GM12878 (cell line): ENCODE measurements around the gene LARP4. TPM values are rescaled to one million over a fixed set of nuclear protein-coding genes. Genes with fewer than 3 reads are reported as not detected.

Experiments used
- ATAC-seq: fragments of 200-7000 bp; cut with Tn5 transposase; 3 replicates; pipeline ENCODE4 v1.9.1; 2020; ENCODE audit warnings: mild to moderate bottlenecking, moderate library complexity
- BruUV-seq: library from RNA; stranded (reverse); fragments of 400-500 nt; replicated peaks from 2 replicates; lab custom pipeline; 2021; lab: Mats Ljungman, UMichigan
- CTCF ChIA-PET: fragments of 300-600 bp; sonication (Branson Sonifier 250); formaldehyde crosslinking; extraction: SDS; loops from one replicate; lab custom pipeline; 2021; ENCODE audit warnings: inconsistent platforms; lab: Yijun Ruan, JAX
- POLR2A ChIA-PET: fragments of 350-600 bp; formaldehyde crosslinking; extraction: SDS; loops from one replicate; lab custom pipeline; 2021; ENCODE audit warnings: inconsistent platforms; lab: Charles Lee
- RAD21 ChIA-PET: fragments of 300-600 bp; sonication (Branson Sonifier 250); formaldehyde crosslinking; loops from one replicate; lab custom pipeline; 2023; ENCODE audit warnings: antibody characterized with exemption; ENCODE audit not compliant: unreplicated experiment; lab: Charles Lee
- SMC1A ChIA-PET: fragments of 300-600 bp; sonication (Branson Sonifier 250); formaldehyde crosslinking; loops from one replicate; lab custom pipeline; 2023; ENCODE audit not compliant: unreplicated experiment, uncharacterized antibody; lab: Charles Lee
- DNase-seq: peaks from one replicate; pipeline ENCODE4 v3.0.0-alpha.2; 2011; ENCODE audit warnings: low read depth, low spot score
- FAIRE-seq: peaks from 3 replicates; lab custom pipeline; 2011; peaks lifted over from hg19 to GRCh38; lab: Jason Lieb, UNC
- H2AFZ ChIP-seq: 2 replicates; pipeline ENCODE4 v1.6.0; 2011; ENCODE audit warnings: low read depth, low read length, control low read depth; ENCODE audit not compliant: control insufficient read depth
- H3K27ac ChIP-seq: 2 replicates; pipeline ENCODE4 v1.5.1; 2011; ENCODE audit warnings: control low read depth; ENCODE audit not compliant: control insufficient read depth, insufficient read depth
- H3K27me3 ChIP-seq, 2 experiments: replicated peaks in 1 of 2; 2 replicates each; pipeline versions ENCODE4 v1.6.0 to v1.6.1; 2011; ENCODE audit warnings: low read length in 1 of 2; ENCODE audit not compliant: control insufficient read depth in 2 of 2, insufficient read depth in 2 of 2
- H3K36me3 ChIP-seq, 2 experiments: 2 replicates each; pipeline ENCODE4 v1.5.1; 2011; ENCODE audit warnings: low read length in 1 of 2; ENCODE audit not compliant: control insufficient read depth in 2 of 2, insufficient read depth in 2 of 2
- H3K4me1 ChIP-seq: 2 replicates; pipeline ENCODE4 v1.6.1; 2011; ENCODE audit warnings: mild to moderate bottlenecking, low read length, moderate library complexity, mixed read lengths; ENCODE audit not compliant: control insufficient read depth, insufficient read depth
- H3K4me2 ChIP-seq: 2 replicates; pipeline ENCODE4 v1.6.0; 2011; ENCODE audit warnings: control low read depth; ENCODE audit not compliant: control insufficient read depth, insufficient read depth
- H3K4me3 ChIP-seq: fragments of 200-600 bp; sonication (generic); 2 replicates; pipeline ENCODE4 v1.5.1; 2016
- H3K79me2 ChIP-seq: 2 replicates; pipeline ENCODE4 v1.6.0; 2011; ENCODE audit warnings: low read length; ENCODE audit not compliant: control insufficient read depth, insufficient read depth
- H3K9ac ChIP-seq: 2 replicates; pipeline ENCODE4 v1.8.0; 2011; ENCODE audit warnings: low read length, control low read depth, mixed read lengths; ENCODE audit not compliant: control insufficient read depth, insufficient read depth
- H3K9me3 ChIP-seq: replicated peaks from 3 replicates; pipeline ENCODE4 v1.5.1; 2011; ENCODE audit warnings: mild to moderate bottlenecking, low read length; ENCODE audit not compliant: control insufficient read depth, insufficient read depth
- H4K20me1 ChIP-seq: 2 replicates; pipeline ENCODE4 v1.6.0; 2011; ENCODE audit not compliant: control insufficient read depth, insufficient read depth
- BACH1 ChIP-seq: fragments of 450-650 bp; IDR thresholded peaks from 2 replicates; pipeline ENCODE4 v1.6.1; 2017; ENCODE audit warnings: mild to moderate bottlenecking, borderline replicate concordance
- CREB1 ChIP-seq: IDR thresholded peaks from 2 replicates; pipeline ENCODE4 v1.6.1; 2012; ENCODE audit warnings: low read depth, mild to moderate bottlenecking, inconsistent platforms
- HDAC6 ChIP-seq: fragments of 200-600 bp; sonication (generic); IDR thresholded peaks from one replicate; pipeline ENCODE4 v1.8.0; 2017; ENCODE audit warnings: antibody characterized with exemption; ENCODE audit not compliant: unreplicated experiment
- MEF2B ChIP-seq: fragments of 450-650 bp; IDR thresholded peaks from 2 replicates; pipeline ENCODE4 v1.6.1; 2018; ENCODE audit warnings: mild to moderate bottlenecking, moderate library complexity; ENCODE audit not compliant: partially characterized antibody, poor library complexity, severe bottlenecking
- NFXL1 ChIP-seq: fragments of 450-650 bp; IDR thresholded peaks from 2 replicates; pipeline ENCODE4 v1.6.1; 2017; ENCODE audit warnings: antibody characterized with exemption, mild to moderate bottlenecking, borderline replicate concordance
- PML ChIP-seq: IDR thresholded peaks from 2 replicates; pipeline ENCODE4 v1.6.1; 2012; ENCODE audit warnings: low read length, inconsistent platforms
- POLR2AphosphoS2 ChIP-seq: IDR thresholded peaks from 2 replicates; pipeline ENCODE4 v1.6.1; 2011; ENCODE audit warnings: low read depth, mild to moderate bottlenecking, low read length, improper control_type of control experiment, moderate library complexity
- REST ChIP-seq: IDR thresholded peaks from 2 replicates; pipeline ENCODE4 v1.6.1; 2012; ENCODE audit warnings: mild to moderate bottlenecking, low read depth, low read length
- RUNX3 ChIP-seq: IDR thresholded peaks from 2 replicates; pipeline ENCODE4 v1.6.1; 2012; ENCODE audit warnings: low read length, inconsistent platforms
- YY1 ChIP-seq: IDR thresholded peaks from 2 replicates; pipeline ENCODE4 v1.6.1; 2011; ENCODE audit warnings: low read depth, mild to moderate bottlenecking, low read length
- ZNF274 ChIP-seq: IDR thresholded peaks from one replicate; pipeline ENCODE4 v1.8.0; 2011; ENCODE audit not compliant: insufficient read length, insufficient read depth
- ZNF384 ChIP-seq: IDR thresholded peaks from 2 replicates; pipeline ENCODE4 v1.6.1; 2012; ENCODE audit warnings: low read depth, mild to moderate bottlenecking, low read length, improper control_type of control experiment, borderline replicate concordance
- WGBS: methylation state at CpG from one replicate; pipeline ENCODE4 v1.1.6; 2016; ENCODE audit warnings: low lambda C conversion rate; ENCODE audit not compliant: insufficient replicate concordance, insufficient coverage; ENCODE audit errors: missing lambda C conversion rate; 5-methylcytosine and 5-hydroxymethylcytosine counted together
- in situ Hi-C: fragments of 300-500 bp; cut with MboI; formaldehyde crosslinking; loops from 9 replicates; pipeline ENCODE4 v1.14.3; 2018; ENCODE audit warnings: mixed read lengths
- intact Hi-C: fragments of 100-400 bp; cut with micrococcal nuclease; formaldehyde crosslinking; loops from one replicate; pipeline ENCODE4 v1.14.2; 2022; ENCODE audit not compliant: unreplicated experiment
- polyA plus RNA-seq, 11 experiments: library from polyadenylated mRNA; depleted of rRNA in 4 of 11; unstranded in 6 of 11; stranded (reverse) in 5 of 11; fragments of >200 nt; fragmentation: Nextera tagmentation in 4 of 11; fragmentation: Illumina TruSeq in 1 of 11; extraction: Ambion mirVana in 4 of 11; extraction: Trizol in 1 of 11; gene quantifications; 1 replicate in 1 of 11; 2 replicates in 10 of 11; pipeline versions ENCODE4 v1.2.1 to v1.2.3, GENCODE V29; 2011 to 2016; ENCODE audit warnings: inconsistent platforms in 2 of 11, missing spikeins in 2 of 11, low read depth in 1 of 11
- total RNA-seq, 4 experiments: library from RNA; depleted of rRNA in 3 of 4; stranded (reverse); fragments of >200 nt in 3 of 4; fragmentation: Illumina TruSeq in 1 of 4; extraction: Trizol in 1 of 4; gene quantifications; 2 replicates each; pipeline versions ENCODE4 v1.2.1 to v1.2.3, GENCODE V29; 2013 to 2021
- TF ChIP-seq, protein P1 (sequence below): IDR thresholded peaks from 2 replicates; pipeline ENCODE4 v1.6.1; 2011; ENCODE audit warnings: borderline replicate concordance, low read depth, mild to moderate bottlenecking, moderate library complexity, low read length; ENCODE audit not compliant: insufficient read depth, poor library complexity, severe bottlenecking

LARP4 gene
- total and polyA plus RNA-seq, 10 of the 15 experiments (the other 5 are each of a cell fraction or from before 2014, with no cell fraction given): 24.1 to 72.6 (median 35.6) TPM

GRCh38 chr12:50397117-50397650 lies 3.5 kb upstream of the LARP4 start (continued):
- no peak for TF ChIP-seq REST
- TF ChIP-seq, protein P1, sequence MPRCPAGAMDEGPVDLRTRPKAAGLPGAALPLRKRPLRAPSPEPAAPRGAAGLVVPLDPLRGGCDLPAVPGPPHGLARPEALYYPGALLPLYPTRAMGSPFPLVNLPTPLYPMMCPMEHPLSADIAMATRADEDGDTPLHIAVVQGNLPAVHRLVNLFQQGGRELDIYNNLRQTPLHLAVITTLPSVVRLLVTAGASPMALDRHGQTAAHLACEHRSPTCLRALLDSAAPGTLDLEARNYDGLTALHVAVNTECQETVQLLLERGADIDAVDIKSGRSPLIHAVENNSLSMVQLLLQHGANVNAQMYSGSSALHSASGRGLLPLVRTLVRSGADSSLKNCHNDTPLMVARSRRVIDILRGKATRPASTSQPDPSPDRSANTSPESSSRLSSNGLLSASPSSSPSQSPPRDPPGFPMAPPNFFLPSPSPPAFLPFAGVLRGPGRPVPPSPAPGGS: no peak
- no peak for TF ChIP-seq MEF2B
- no peak for TF ChIP-seq CREB1
- TF ChIP-seq RUNX3: no peak

DNA sequence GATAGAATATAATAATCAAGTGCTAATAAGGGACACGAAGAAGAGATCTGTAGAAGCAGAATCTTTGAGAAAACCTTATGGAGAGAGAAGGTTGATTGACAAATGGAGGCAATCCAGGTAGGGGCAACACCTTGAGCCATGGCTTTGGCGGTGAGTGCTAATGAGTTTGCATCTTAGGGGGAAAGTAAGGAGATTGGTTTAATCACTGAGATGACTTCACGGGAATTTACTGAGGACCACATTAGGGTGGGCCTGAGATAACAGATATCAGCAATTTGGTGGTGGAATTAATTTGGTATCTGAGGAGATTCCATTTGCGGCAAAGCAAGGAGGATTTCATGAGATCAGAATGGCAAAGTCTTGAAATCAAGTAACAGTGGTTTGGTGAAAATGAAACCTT lies 1.8 kb upstream of the LARP4 start:
- Histone ChIP-seq H3K4me2 (no peak overlapping the region), H3K4me1 (no peaks in the 10 kb centered on the region), H3K36me3 (no peaks in the 10 kb centered on the region), H4K20me1 (peaks cover 4% of the 10 kb centered on the region; the same call in 1 of the 2 replicates), H3K27me3 (no peaks in the 10 kb centered on the region), H3K4me3 (no peak overlapping the region), H2AFZ (no peak overlapping the region), H3K79me2 (peaks cover 33% of the 10 kb centered on the region), H3K9me3 (no peaks in the 10 kb centered on the region), H3K27ac (no peak overlapping the region), H3K9ac (no peak overlapping the region)
- ChIA-PET RAD21 (no interaction called here), SMC1A (no interaction called here), CTCF (interaction anchor here (0.7 kb wide), 1 partner anchor 44 kb away, joined by 3 read pairs; no protein-coding TSS in a partner anchor), POLR2A (no interaction called here)
- WGBS: 84% methylated on average over 4 of the region's 4 CpGs
- intact Hi-C loops: no loop called here
- FAIRE-seq (no peak), DNase-seq (no peak), ATAC-seq (no peak)
- no TSS peak for BruUV-seq
- TF ChIP-seq POLR2AphosphoS2: no peak
- no peak for TF ChIP-seq BACH1
- TF ChIP-seq ZNF384: no peak
- no peak for TF ChIP-seq NFXL1
- TF ChIP-seq ZNF274: no peak
- no peak for TF ChIP-seq YY1
- TF ChIP-seq HDAC6: no peak
- TF ChIP-seq PML: no peak
- in situ Hi-C loops: no loop called here
